Measurements from ENCODE around the gene FAM50A.
A peak's percentile ranks its signal among the peaks of the same experiment; 100 is the strongest.

FAM50A gene

GRCh38 chrX:154429711-154430110 lies 14.2 kb upstream of the FAM50A start:
- TF ChIP-seq, protein P1, sequence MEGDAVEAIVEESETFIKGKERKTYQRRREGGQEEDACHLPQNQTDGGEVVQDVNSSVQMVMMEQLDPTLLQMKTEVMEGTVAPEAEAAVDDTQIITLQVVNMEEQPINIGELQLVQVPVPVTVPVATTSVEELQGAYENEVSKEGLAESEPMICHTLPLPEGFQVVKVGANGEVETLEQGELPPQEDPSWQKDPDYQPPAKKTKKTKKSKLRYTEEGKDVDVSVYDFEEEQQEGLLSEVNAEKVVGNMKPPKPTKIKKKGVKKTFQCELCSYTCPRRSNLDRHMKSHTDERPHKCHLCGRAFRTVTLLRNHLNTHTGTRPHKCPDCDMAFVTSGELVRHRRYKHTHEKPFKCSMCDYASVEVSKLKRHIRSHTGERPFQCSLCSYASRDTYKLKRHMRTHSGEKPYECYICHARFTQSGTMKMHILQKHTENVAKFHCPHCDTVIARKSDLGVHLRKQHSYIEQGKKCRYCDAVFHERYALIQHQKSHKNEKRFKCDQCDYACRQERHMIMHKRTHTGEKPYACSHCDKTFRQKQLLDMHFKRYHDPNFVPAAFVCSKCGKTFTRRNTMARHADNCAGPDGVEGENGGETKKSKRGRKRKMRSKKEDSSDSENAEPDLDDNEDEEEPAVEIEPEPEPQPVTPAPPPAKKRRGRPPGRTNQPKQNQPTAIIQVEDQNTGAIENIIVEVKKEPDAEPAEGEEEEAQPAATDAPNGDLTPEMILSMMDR (IDR thresholded peaks at IDR 0.05; ENCODE audit: low read depth, low read length, missing control alignments) = no peak
- peak overlapping the region; percentile 77 for H3K4me3 ChIP-seq (ENCODE audit: low read depth, low read length)
- DNase-seq (ENCODE audit: low read depth) = no peak

DNA sequence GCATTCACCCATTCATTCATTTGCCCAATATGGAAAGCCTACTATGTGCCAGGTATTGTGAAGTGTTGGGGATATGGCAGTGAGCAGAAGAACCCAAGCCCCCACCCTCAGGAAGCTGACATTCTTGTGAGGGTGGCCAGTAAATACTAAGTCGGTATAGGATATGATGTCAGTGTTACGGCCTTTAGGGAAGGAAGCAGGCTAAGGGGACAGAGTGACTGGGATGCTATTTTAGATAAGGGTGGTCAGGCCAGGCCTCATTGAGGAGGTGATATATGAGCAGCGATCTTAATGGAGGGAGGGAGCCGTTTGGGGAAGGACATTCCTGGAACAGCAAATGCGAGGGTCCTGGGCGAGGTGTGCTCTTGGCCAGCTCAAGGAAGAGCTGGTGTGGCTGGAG lies 13.5 kb upstream of the FAM50A start:
- no peak for DNase-seq (ENCODE audit: low read depth)
- TF ChIP-seq, protein P1 (IDR thresholded peaks at IDR 0.05; ENCODE audit: low read depth, low read length, missing control alignments) = no peak
- no peak overlapping the region for H3K4me3 ChIP-seq (ENCODE audit: low read depth, low read length)

GRCh38 chrX:154430916-154431315 lies 13.0 kb upstream of the FAM50A start:
- DNase-seq (ENCODE audit: low read depth) = no peak
- TF ChIP-seq, protein P1 (IDR thresholded peaks at IDR 0.05; ENCODE audit: low read depth, low read length, missing control alignments) = no peak

GRCh38 chrX:154431341-154431740 lies 12.6 kb upstream of the FAM50A start:
- TF ChIP-seq, protein P1 (IDR thresholded peaks at IDR 0.05; ENCODE audit: low read depth, low read length, missing control alignments) = no peak
- no peak for DNase-seq (ENCODE audit: low read depth)
- H3K4me3 ChIP-seq (ENCODE audit: low read depth, low read length) = no peak overlapping the region

More at GRCh38 chrX:154430916-154431315, 13.0 kb upstream of the FAM50A start:
- H3K4me3 ChIP-seq (ENCODE audit: low read depth, low read length) = no peak overlapping the region

- TF ChIP-seq, protein P1 (IDR thresholded peaks at IDR 0.05; ENCODE audit: low read depth, low read length, missing control alignments) = no peak
- H3K4me3 ChIP-seq (ENCODE audit: low read depth, low read length) = no peak overlapping the region
- DNase-seq (ENCODE audit: low read depth) = no peak
Measured at GRCh38 chrX:154432210-154432609, 11.7 kb upstream of the FAM50A start.

GRCh38 chrX:154433605-154434004 lies 10.3 kb upstream of the FAM50A start:
- TF ChIP-seq, protein P1 (IDR thresholded peaks at IDR 0.05; ENCODE audit: low read depth, low read length, missing control alignments) = no peak
- H3K4me3 ChIP-seq (ENCODE audit: low read depth, low read length) = no peak overlapping the region
- no peak for DNase-seq (ENCODE audit: low read depth)

DNA sequence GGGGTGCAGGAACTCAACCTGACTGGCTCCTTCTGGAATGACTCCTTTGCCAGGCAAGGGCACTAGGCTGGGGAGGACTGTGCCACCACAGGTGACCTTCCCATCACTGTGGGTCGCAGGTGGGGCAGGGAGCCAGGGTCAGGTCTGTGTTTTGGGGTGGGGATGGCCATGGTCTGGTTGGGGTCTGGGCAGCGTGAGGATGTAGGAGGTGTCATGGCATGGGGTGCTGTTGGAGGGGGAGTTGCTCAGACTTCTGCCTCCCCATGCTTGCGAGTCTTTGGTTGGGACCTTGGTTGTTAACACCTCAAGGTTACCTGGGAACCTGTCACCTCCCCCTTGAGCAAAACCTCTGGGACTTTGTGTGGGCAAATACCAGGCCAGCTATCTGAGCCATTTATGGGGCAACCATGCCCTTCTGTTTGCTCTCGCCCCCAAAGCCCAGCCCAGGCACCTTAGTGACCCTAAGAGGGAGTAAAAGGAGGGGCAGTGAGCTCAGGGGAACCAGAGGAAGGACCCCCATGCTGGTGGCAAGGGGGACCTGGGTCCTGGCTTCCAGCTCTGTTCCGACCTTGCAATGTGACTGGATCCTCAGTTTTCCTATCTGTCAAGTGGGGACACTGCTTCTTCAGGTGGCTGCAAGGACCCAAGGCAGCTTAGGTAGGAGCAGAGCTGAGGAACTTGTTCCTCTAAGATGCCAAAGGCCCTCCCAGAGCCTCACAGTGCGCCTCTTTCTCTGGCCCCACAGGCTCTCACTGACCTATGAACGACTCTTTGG lies 9.4 kb upstream of the FAM50A start:
- TF ChIP-seq, protein P1 (IDR thresholded peaks at IDR 0.05; ENCODE audit: low read depth, low read length, missing control alignments) = no peak

More for the DNA sequence above, 9.4 kb upstream of the FAM50A start:
- DNase-seq (ENCODE audit: low read depth) = no peak
- no peak overlapping the region for H3K4me3 ChIP-seq (ENCODE audit: low read depth, low read length)

All from GM12864 (cell line).